ENCODE measurements around the gene HIRA. TPM values are rescaled to one million over a fixed set of nuclear protein-coding genes. Genes with fewer than 3 reads are reported as not detected.

Gene HIRA
- total RNA-seq, 2 experiments from 2014 or later = 31.2 to 55.7 TPM

DNA sequence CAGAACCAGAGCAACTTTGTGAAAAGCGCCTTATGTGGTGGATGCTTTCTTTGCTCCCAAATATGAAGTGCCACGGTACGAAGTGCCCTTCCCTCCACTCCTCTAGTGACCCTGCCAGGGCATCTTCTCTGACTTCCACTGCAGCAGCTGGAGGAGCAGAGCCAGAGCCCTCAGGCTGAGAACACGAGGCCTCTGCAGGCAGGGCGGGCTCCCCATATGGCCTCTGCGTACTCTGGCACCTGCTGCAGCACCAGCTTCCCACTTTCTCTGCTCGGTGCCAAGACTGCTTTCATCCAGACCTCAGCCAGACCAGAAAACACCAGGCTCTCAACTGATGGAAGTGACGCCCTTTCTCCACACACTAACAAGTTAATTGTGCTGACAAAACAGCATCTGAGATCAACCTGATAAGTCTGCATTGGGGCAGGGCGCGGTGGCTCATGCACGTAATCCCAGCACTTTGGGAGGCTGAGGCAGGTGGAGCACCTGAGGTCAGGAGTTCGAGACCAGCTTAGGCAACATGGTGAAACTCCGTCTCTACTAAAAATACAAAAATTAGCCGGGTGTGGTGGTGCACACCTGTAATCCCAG is 34.7 kb upstream of the HIRA start:
- no peaks in the 10 kb centered on the region for H3K9me2 ChIP-seq (ENCODE audit: insufficient read depth, low read length)
- H3K9me3 ChIP-seq (ENCODE audit: low read length) = no peaks in the 10 kb centered on the region
- no peak overlapping the region for H3K4me3 ChIP-seq (ENCODE audit: low read depth, low read length, poor library complexity, severe bottlenecking)
- no peak for TF ChIP-seq EZH2phosphoT487 (IDR thresholded peaks at IDR 0.05; ENCODE audit: borderline replicate concordance, low read depth, low read length)
- TF ChIP-seq, protein P1, sequence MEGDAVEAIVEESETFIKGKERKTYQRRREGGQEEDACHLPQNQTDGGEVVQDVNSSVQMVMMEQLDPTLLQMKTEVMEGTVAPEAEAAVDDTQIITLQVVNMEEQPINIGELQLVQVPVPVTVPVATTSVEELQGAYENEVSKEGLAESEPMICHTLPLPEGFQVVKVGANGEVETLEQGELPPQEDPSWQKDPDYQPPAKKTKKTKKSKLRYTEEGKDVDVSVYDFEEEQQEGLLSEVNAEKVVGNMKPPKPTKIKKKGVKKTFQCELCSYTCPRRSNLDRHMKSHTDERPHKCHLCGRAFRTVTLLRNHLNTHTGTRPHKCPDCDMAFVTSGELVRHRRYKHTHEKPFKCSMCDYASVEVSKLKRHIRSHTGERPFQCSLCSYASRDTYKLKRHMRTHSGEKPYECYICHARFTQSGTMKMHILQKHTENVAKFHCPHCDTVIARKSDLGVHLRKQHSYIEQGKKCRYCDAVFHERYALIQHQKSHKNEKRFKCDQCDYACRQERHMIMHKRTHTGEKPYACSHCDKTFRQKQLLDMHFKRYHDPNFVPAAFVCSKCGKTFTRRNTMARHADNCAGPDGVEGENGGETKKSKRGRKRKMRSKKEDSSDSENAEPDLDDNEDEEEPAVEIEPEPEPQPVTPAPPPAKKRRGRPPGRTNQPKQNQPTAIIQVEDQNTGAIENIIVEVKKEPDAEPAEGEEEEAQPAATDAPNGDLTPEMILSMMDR (conservative IDR thresholded peaks at IDR 0.05; ENCODE audit: low read length) = no peak
- intact Hi-C loops (cut with micrococcal nuclease; ENCODE audit: unreplicated experiment) = loop anchor here (10.0 kb wide), 1 partner anchor 121 kb away; no protein-coding TSS in a partner anchor
- no TSS peak for BruUV-seq (replicated peaks)
- no peaks in the 10 kb centered on the region for H4K20me1 ChIP-seq (ENCODE audit: insufficient read depth, low read length)
- ChIA-PET POLR2A (no interaction called here), CTCF (ENCODE audit: unreplicated experiment) (no interaction called here)
- no peak for DNase-seq (ENCODE audit: low spot score)
- no peak overlapping the region for H3K27ac ChIP-seq (ENCODE audit: low read depth, low read length, poor library complexity, severe bottlenecking)
- H3K36me3 ChIP-seq (ENCODE audit: insufficient read depth, low read length) = peaks cover 98% of the 10 kb centered on the region
- no peaks in the 10 kb centered on the region for H3K4me1 ChIP-seq (ENCODE audit: insufficient read depth, low read length, poor library complexity, severe bottlenecking)
- H2AFZ ChIP-seq (ENCODE audit: low read length) = no peak overlapping the region
- H3K79me2 ChIP-seq (ENCODE audit: insufficient read depth, low read depth, low read length) = no peaks in the 10 kb centered on the region
- no peak overlapping the region for H3K4me2 ChIP-seq (ENCODE audit: low read length)

DNA sequence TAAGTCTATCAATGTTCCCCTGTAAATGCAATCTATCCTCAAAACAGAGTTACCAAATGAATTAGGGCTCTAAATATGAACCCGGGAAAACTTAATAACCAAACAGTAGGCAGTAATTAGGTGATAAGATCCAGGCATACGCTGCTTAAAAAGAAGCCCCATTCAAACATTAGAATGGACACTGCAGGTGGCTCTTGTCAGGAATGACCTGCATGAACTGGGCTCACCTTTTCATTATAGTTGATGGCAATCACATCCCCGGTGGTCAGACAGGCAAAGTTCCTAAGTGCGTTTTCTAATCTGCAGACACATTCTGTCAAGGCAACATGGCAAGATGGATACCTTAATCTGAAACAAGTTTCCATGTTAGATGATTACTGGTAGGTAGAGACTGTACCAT is 33.4 kb upstream of the HIRA start:
- ChIA-PET CTCF (ENCODE audit: unreplicated experiment) (no interaction called here), POLR2A (no interaction called here)
- TF ChIP-seq, protein P1 (conservative IDR thresholded peaks at IDR 0.05; ENCODE audit: low read length) = no peak
- no peak for TF ChIP-seq EZH2phosphoT487 (IDR thresholded peaks at IDR 0.05; ENCODE audit: borderline replicate concordance, low read depth, low read length)
- H3K9me2 ChIP-seq (ENCODE audit: insufficient read depth, low read length) = no peaks in the 10 kb centered on the region
- H3K27ac ChIP-seq (ENCODE audit: low read depth, low read length, poor library complexity, severe bottlenecking) = no peak overlapping the region
- H3K36me3 ChIP-seq (ENCODE audit: insufficient read depth, low read length) = peaks cover 99% of the 10 kb centered on the region
- H3K4me1 ChIP-seq (ENCODE audit: insufficient read depth, low read length, poor library complexity, severe bottlenecking) = no peaks in the 10 kb centered on the region
- no TSS peak for BruUV-seq (replicated peaks)
- no peak overlapping the region for H3K4me2 ChIP-seq (ENCODE audit: low read length)
- H3K4me3 ChIP-seq (ENCODE audit: low read depth, low read length, poor library complexity, severe bottlenecking) = no peak overlapping the region
- no peak overlapping the region for H2AFZ ChIP-seq (ENCODE audit: low read length)
- H3K79me2 ChIP-seq (ENCODE audit: insufficient read depth, low read depth, low read length) = no peaks in the 10 kb centered on the region
- H4K20me1 ChIP-seq (ENCODE audit: insufficient read depth, low read length) = no peaks in the 10 kb centered on the region
- no peak for DNase-seq (ENCODE audit: low spot score)
- no peaks in the 10 kb centered on the region for H3K9me3 ChIP-seq (ENCODE audit: low read length)
- intact Hi-C loops (cut with micrococcal nuclease; ENCODE audit: unreplicated experiment) = loop anchor here (10.0 kb wide), 1 partner anchor 120 kb away; no protein-coding TSS in a partner anchor

DNA sequence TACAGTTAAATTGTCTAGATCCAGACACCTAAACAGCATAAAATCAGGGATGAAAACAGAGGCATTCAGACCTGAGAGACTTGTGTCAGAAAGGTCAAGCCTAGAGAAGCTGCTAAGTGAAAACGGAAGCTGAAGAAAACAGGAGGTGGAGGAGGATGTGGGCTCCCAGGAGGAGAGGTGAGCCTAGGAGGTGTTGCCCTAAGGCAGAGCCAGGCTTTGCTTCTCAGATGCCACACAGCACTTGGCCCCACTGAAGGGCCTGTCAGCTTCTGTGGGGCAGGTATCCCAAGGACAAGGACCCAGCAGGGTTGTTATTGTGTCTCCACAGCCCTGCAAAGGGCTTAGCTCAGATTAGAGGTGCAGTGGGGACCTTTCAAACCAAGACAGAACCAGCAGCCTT is 33.0 kb upstream of the HIRA start:
- BruUV-seq (replicated peaks) = no TSS peak
- intact Hi-C loops (cut with micrococcal nuclease; ENCODE audit: unreplicated experiment) = loop anchor here (10.0 kb wide), 1 partner anchor 120 kb away; no protein-coding TSS in a partner anchor
- Histone ChIP-seq H2AFZ (ENCODE audit: low read length) (no peak overlapping the region), H3K9me2 (ENCODE audit: insufficient read depth, low read length) (no peaks in the 10 kb centered on the region), H4K20me1 (ENCODE audit: insufficient read depth, low read length) (no peaks in the 10 kb centered on the region), H3K36me3 (ENCODE audit: insufficient read depth, low read length) (peaks cover 99% of the 10 kb centered on the region), H3K4me3 (ENCODE audit: low read depth, low read length, poor library complexity, severe bottlenecking) (no peak overlapping the region), H3K27ac (ENCODE audit: low read depth, low read length, poor library complexity, severe bottlenecking) (no peak overlapping the region), H3K79me2 (ENCODE audit: insufficient read depth, low read depth, low read length) (no peaks in the 10 kb centered on the region), H3K9me3 (ENCODE audit: low read length) (no peaks in the 10 kb centered on the region), H3K4me2 (ENCODE audit: low read length) (no peak overlapping the region), H3K4me1 (ENCODE audit: insufficient read depth, low read length, poor library complexity, severe bottlenecking) (no peaks in the 10 kb centered on the region)
- DNase-seq (ENCODE audit: low spot score) = no peak
- no peak for TF ChIP-seq EZH2phosphoT487 (IDR thresholded peaks at IDR 0.05; ENCODE audit: borderline replicate concordance, low read depth, low read length)
- TF ChIP-seq, protein P1 (conservative IDR thresholded peaks at IDR 0.05; ENCODE audit: low read length) = no peak
- ChIA-PET POLR2A (no interaction called here), CTCF (ENCODE audit: unreplicated experiment) (no interaction called here)

All from OCI-LY7 (cell line).